Stimulated activated CD8-positive, alpha-beta memory T cell treated with anti-CD3 and anti-CD28 coated beads, Interleukin-12 subunit alpha, Interleukin-12 subunit beta, amount 100 ng/mL, for 1 hour (primary cell): ENCODE data around the gene PRR16.

Source experiments
- DNase-seq: peaks from one replicate; pipeline ENCODE4 v3.0.0-alpha.2; 2020; ENCODE audit warnings: low read depth

The PRR16 gene

GRCh38 chr5:120463006-120463680, 957 bp upstream of the PRR16 start:
- no peak for DNase-seq

GRCh38 chr5:120464627-120465435, 731 bp downstream of the PRR16 start:
- no peak for DNase-seq

GRCh38 chr5:120465436-120465961, 1.4 kb downstream of the PRR16 start:
- no peak for DNase-seq

GRCh38 chr5:120466341-120467006, 2.4 kb downstream of the PRR16 start:
- no peak for DNase-seq

GRCh38 chr5:120471971-120472370, 7.9 kb downstream of the PRR16 start:
- DNase-seq: no peak

- no peak for DNase-seq
Observed at GRCh38 chr5:120472911-120473310, 8.8 kb downstream of the PRR16 start.

- no peak for DNase-seq
Observed at GRCh38 chr5:120473332-120473731, 9.2 kb downstream of the PRR16 start.

GRCh38 chr5:120476063-120476462, 12.0 kb downstream of the PRR16 start:
- DNase-seq: no peak

GRCh38 chr5:120479066-120479465, 15.0 kb downstream of the PRR16 start:
- DNase-seq: no peak

- no peak for DNase-seq
Observed at GRCh38 chr5:120499876-120500563, 35.9 kb downstream of the PRR16 start.

GRCh38 chr5:120502531-120502930, 38.4 kb downstream of the PRR16 start:
- DNase-seq: no peak

- no peak for DNase-seq
Observed at GRCh38 chr5:120503341-120503740, 39.2 kb downstream of the PRR16 start.

- no peak for DNase-seq
Observed at GRCh38 chr5:120504057-120504456, 40.0 kb downstream of the PRR16 start.

- no peak for DNase-seq
Observed at GRCh38 chr5:120507197-120507596, 43.1 kb downstream of the PRR16 start.

- no peak for DNase-seq
Observed at GRCh38 chr5:120507800-120508463, 43.8 kb downstream of the PRR16 start.

GRCh38 chr5:120509053-120509452, 45.0 kb downstream of the PRR16 start:
- DNase-seq: no peak

- DNase-seq: no peak
Observed at GRCh38 chr5:120510098-120510637, 46.1 kb downstream of the PRR16 start.

GRCh38 chr5:120510994-120511686, 47.0 kb downstream of the PRR16 start:
- no peak for DNase-seq

- no peak for DNase-seq
Observed at GRCh38 chr5:120512068-120512467, 48.0 kb downstream of the PRR16 start.

GRCh38 chr5:120512791-120513650, 48.9 kb downstream of the PRR16 start:
- DNase-seq: no peak
